ENCODE measurements around the gene NTNG2. TPM values are rescaled to one million over a fixed set of nuclear protein-coding genes. Genes with fewer than 3 reads are reported as not detected.

Gene NTNG2
- polyA plus RNA-seq, 2 donors = 0.18 TPM

- Histone ChIP-seq H3K4me1 (ENCODE audit: control insufficient read depth in 2 of 2, insufficient read depth in 2 of 2, low read length in 1 of 2) (no peaks in the 10 kb centered on the region), H3K36me3 (ENCODE audit: control insufficient read depth in 2 of 2, insufficient read depth in 2 of 2, low read length in 1 of 2) (no peaks in the 10 kb centered on the region), H3K9me3 (ENCODE audit: control insufficient read depth in 2 of 2, insufficient read depth in 1 of 2, low read depth in 1 of 2, low read length in 1 of 2) (peaks cover 0 to 2% of the 10 kb centered on the region in 2 donors), H3K4me3 (ENCODE audit: low read depth in 1 of 2, low read length in 2 of 2) (no peak overlapping the region), H3K27ac (ENCODE audit: low read depth in 2 of 2, low read length in 1 of 2) (no peak overlapping the region), H3K27me3 (ENCODE audit: control insufficient read depth in 1 of 2, insufficient read depth in 2 of 2, low read length in 2 of 2) (peaks cover 5 to 10% of the 10 kb centered on the region in 2 donors)
- 24 to 33% methylated on average over 5 of the region's 5 CpGs for WGBS, 2 donors
These were observed 5.6 kb upstream of the NTNG2 start for GRCh38 chr9:132156262-132156661.

DNA sequence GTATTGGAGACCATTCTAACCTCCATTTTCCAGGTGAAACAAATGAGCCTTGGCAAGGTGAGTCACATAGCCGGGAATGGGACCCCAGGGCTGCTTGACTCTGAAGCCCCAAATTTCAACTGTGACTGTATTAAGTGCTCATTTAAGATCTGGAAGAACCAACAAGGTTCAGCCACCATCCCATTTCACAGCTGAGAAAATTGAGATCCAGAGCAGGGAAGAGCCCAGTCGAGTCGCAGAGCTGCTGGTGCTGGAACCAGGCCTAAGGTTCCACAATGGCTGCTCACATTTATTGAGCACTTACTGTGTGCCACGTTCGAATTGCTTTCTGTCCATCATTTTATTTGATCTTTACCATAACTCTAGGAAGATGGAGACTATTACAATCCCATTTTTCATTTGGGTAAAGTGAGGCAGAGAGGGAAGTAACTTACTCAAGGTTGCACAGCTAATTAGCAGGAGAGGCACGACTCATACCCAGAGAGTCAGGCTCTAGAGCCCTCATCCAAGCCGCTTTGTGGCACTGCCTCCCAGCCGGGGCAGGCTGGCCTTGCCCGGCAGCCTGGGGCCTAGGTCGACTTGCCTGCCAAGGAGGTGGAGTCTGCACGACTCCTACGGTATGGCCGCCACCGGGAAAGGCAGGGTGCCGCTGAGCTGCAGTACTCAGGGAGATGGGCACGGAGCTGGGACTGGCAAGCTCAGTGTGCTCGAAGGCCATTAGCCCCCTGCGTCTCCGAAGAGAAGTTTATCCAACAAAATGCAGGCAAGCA is 4.3 kb upstream of the NTNG2 start:
- WGBS, 2 donors = 60 to 63% methylated on average over 19 of the region's 19 CpGs
- Histone ChIP-seq H3K27ac (ENCODE audit: low read depth in 2 of 2, low read length in 1 of 2) (no peak overlapping the region), H3K4me1 (ENCODE audit: control insufficient read depth in 2 of 2, insufficient read depth in 2 of 2, low read length in 1 of 2) (peaks cover 0 to under 1% of the 10 kb centered on the region in 2 donors), H3K9me3 (ENCODE audit: control insufficient read depth in 2 of 2, insufficient read depth in 1 of 2, low read depth in 1 of 2, low read length in 1 of 2) (peaks cover 0 to 2% of the 10 kb centered on the region in 2 donors), H3K27me3 (ENCODE audit: control insufficient read depth in 1 of 2, insufficient read depth in 2 of 2, low read length in 2 of 2) (peaks cover 6 to 10% of the 10 kb centered on the region in 2 donors), H3K4me3 (ENCODE audit: low read depth in 1 of 2, low read length in 2 of 2) (no peak overlapping the region), H3K36me3 (ENCODE audit: control insufficient read depth in 2 of 2, insufficient read depth in 2 of 2, low read length in 1 of 2) (no peaks in the 10 kb centered on the region)

GRCh38 chr9:132160802-132161742 is 786 bp upstream of the NTNG2 start:
- Histone ChIP-seq H3K4me1 (ENCODE audit: control insufficient read depth in 2 of 2, insufficient read depth in 2 of 2, low read length in 1 of 2) (peaks cover 3 to 8% of the 10 kb centered on the region in 2 donors), H3K36me3 (ENCODE audit: control insufficient read depth in 2 of 2, insufficient read depth in 2 of 2, low read length in 1 of 2) (no peaks in the 10 kb centered on the region), H3K4me3 (ENCODE audit: low read depth in 1 of 2, low read length in 2 of 2) (peak overlapping the region; percentile 37 to 59), H3K27me3 (ENCODE audit: control insufficient read depth in 1 of 2, insufficient read depth in 2 of 2, low read length in 2 of 2) (peaks cover 10 to 12% of the 10 kb centered on the region in 2 donors), H3K27ac (ENCODE audit: low read depth in 2 of 2, low read length in 1 of 2) (no peak overlapping the region), H3K9me3 (ENCODE audit: control insufficient read depth in 2 of 2, insufficient read depth in 1 of 2, low read depth in 1 of 2, low read length in 1 of 2) (no peaks in the 10 kb centered on the region)
- 2 to 4% methylated on average over 44 to 50 of the region's 50 CpGs for WGBS, 2 donors

DNA sequence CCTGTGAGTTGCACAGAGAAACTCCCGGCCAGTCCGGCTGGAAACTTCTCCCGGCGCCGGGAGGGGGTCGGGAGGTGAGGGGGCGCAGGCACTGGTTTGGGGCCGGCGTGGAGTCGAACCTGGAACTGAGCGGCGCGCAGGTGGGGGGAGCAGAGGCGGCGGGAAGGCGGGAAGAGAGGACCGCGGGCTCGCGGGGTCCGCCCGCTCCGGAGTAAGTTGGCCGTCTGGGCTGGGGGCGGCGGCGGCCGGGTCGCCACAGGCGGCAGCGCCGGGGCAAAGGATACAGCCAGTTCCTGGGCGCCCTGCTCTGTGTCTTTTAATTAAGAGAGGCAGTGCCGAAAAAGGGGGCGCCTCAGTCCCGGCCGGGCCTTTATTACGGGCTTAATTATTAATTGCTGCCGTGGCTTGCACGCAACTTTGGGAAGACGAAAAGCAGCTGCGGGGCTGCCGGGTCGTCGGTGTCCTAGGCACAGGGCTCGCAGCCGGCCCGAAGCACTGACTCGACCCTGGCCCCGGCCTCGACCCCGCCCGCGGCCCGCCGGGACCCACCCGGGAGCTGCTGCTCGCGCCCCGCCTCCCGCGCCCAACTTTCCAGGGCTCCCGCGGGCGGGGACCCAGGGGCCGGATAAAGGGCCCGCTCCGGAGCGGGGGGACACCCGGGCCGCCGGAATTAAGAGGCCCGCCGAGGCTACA is 1.1 kb downstream of the NTNG2 start:
- no peaks in the 10 kb centered on the region for H3K36me3 ChIP-seq (ENCODE audit: control insufficient read depth in 2 of 2, insufficient read depth in 2 of 2, low read length in 1 of 2)
- 0 to 1% methylated on average over 52 to 74 of the region's 74 CpGs for WGBS, 2 donors
- no peaks in the 10 kb centered on the region for H3K9me3 ChIP-seq (ENCODE audit: control insufficient read depth in 2 of 2, insufficient read depth in 1 of 2, low read depth in 1 of 2, low read length in 1 of 2)
- peak overlapping the region; percentile 37 to 59 for H3K4me3 ChIP-seq (ENCODE audit: low read depth in 1 of 2, low read length in 2 of 2)
- H3K4me1 ChIP-seq (ENCODE audit: control insufficient read depth in 2 of 2, insufficient read depth in 2 of 2, low read length in 1 of 2) = peaks cover 3 to 8% of the 10 kb centered on the region in 2 donors
- peaks cover 12 to 16% of the 10 kb centered on the region in 2 donors for H3K27me3 ChIP-seq (ENCODE audit: control insufficient read depth in 1 of 2, insufficient read depth in 2 of 2, low read length in 2 of 2)
- no peak overlapping the region for H3K27ac ChIP-seq (ENCODE audit: low read depth in 2 of 2, low read length in 1 of 2)

GRCh38 chr9:132163457-132163875 is 1.6 kb downstream of the NTNG2 start:
- 3% methylated on average over 21 to 29 of the region's 29 CpGs for WGBS, 2 donors
- peaks cover 3 to 8% of the 10 kb centered on the region in 2 donors for H3K4me1 ChIP-seq (ENCODE audit: control insufficient read depth in 2 of 2, insufficient read depth in 2 of 2, low read length in 1 of 2)
- H3K27ac ChIP-seq (ENCODE audit: low read depth in 2 of 2, low read length in 1 of 2) = no peak overlapping the region
- H3K9me3 ChIP-seq (ENCODE audit: control insufficient read depth in 2 of 2, insufficient read depth in 1 of 2, low read depth in 1 of 2, low read length in 1 of 2) = no peaks in the 10 kb centered on the region
- peaks cover 12 to 16% of the 10 kb centered on the region in 2 donors for H3K27me3 ChIP-seq (ENCODE audit: control insufficient read depth in 1 of 2, insufficient read depth in 2 of 2, low read length in 2 of 2)
- H3K4me3 ChIP-seq (ENCODE audit: low read depth in 1 of 2, low read length in 2 of 2) = peak overlapping the region in 1 of 2 donors; percentile 59
- no peaks in the 10 kb centered on the region for H3K36me3 ChIP-seq (ENCODE audit: control insufficient read depth in 2 of 2, insufficient read depth in 2 of 2, low read length in 1 of 2)

GRCh38 chr9:132163876-132164603 is 2.2 kb downstream of the NTNG2 start:
- H3K4me3 ChIP-seq (ENCODE audit: low read depth in 1 of 2, low read length in 2 of 2) = no peak overlapping the region
- WGBS, 2 donors = 8 to 19% methylated on average over 44 to 45 of the region's 45 CpGs
- no peaks in the 10 kb centered on the region for H3K9me3 ChIP-seq (ENCODE audit: control insufficient read depth in 2 of 2, insufficient read depth in 1 of 2, low read depth in 1 of 2, low read length in 1 of 2)
- no peaks in the 10 kb centered on the region for H3K36me3 ChIP-seq (ENCODE audit: control insufficient read depth in 2 of 2, insufficient read depth in 2 of 2, low read length in 1 of 2)
- H3K27ac ChIP-seq (ENCODE audit: low read depth in 2 of 2, low read length in 1 of 2) = no peak overlapping the region
- peaks cover 3 to 8% of the 10 kb centered on the region in 2 donors for H3K4me1 ChIP-seq (ENCODE audit: control insufficient read depth in 2 of 2, insufficient read depth in 2 of 2, low read length in 1 of 2)
- H3K27me3 ChIP-seq (ENCODE audit: control insufficient read depth in 1 of 2, insufficient read depth in 2 of 2, low read length in 2 of 2) = peaks cover 12 to 16% of the 10 kb centered on the region in 2 donors

- Histone ChIP-seq H3K4me1 (ENCODE audit: control insufficient read depth in 2 of 2, insufficient read depth in 2 of 2, low read length in 1 of 2) (peaks cover 3 to 8% of the 10 kb centered on the region in 2 donors), H3K27ac (ENCODE audit: low read depth in 2 of 2, low read length in 1 of 2) (no peak overlapping the region), H3K9me3 (ENCODE audit: control insufficient read depth in 2 of 2, insufficient read depth in 1 of 2, low read depth in 1 of 2, low read length in 1 of 2) (no peaks in the 10 kb centered on the region), H3K36me3 (ENCODE audit: control insufficient read depth in 2 of 2, insufficient read depth in 2 of 2, low read length in 1 of 2) (no peaks in the 10 kb centered on the region), H3K4me3 (ENCODE audit: low read depth in 1 of 2, low read length in 2 of 2) (no peak overlapping the region), H3K27me3 (ENCODE audit: control insufficient read depth in 1 of 2, insufficient read depth in 2 of 2, low read length in 2 of 2) (peaks cover 10 to 16% of the 10 kb centered on the region in 2 donors)
- WGBS, 2 donors = 17 to 18% methylated on average over 16 of the region's 16 CpGs
These were observed 2.9 kb downstream of the NTNG2 start for GRCh38 chr9:132164604-132165362.

GRCh38 chr9:132166599-132166998 is 4.7 kb downstream of the NTNG2 start:
- Histone ChIP-seq H3K9me3 (ENCODE audit: control insufficient read depth in 2 of 2, insufficient read depth in 1 of 2, low read depth in 1 of 2, low read length in 1 of 2) (no peaks in the 10 kb centered on the region), H3K4me1 (ENCODE audit: control insufficient read depth in 2 of 2, insufficient read depth in 2 of 2, low read length in 1 of 2) (peaks cover 3 to 8% of the 10 kb centered on the region in 2 donors), H3K4me3 (ENCODE audit: low read depth in 1 of 2, low read length in 2 of 2) (no peak overlapping the region), H3K36me3 (ENCODE audit: control insufficient read depth in 2 of 2, insufficient read depth in 2 of 2, low read length in 1 of 2) (no peaks in the 10 kb centered on the region), H3K27me3 (ENCODE audit: control insufficient read depth in 1 of 2, insufficient read depth in 2 of 2, low read length in 2 of 2) (peaks cover 7 to 10% of the 10 kb centered on the region in 2 donors), H3K27ac (ENCODE audit: low read depth in 2 of 2, low read length in 1 of 2) (no peak overlapping the region)
- 50 to 53% methylated on average over 19 of the region's 19 CpGs for WGBS, 2 donors

Data from esophagus (tissue), 2 donors.